Left kidney (tissue), 2 donors: Measurements from ENCODE around the gene CCDC186. TPM values are rescaled to one million over a fixed set of nuclear protein-coding genes. Genes with fewer than 3 reads are reported as not detected.

Experiments
- DNase-seq: peaks from one replicate; pipeline ENCODE4 v3.0.0-alpha.2; 2013
- polyA plus RNA-seq: library from polyadenylated mRNA; unstranded; fragments of 120-200 nt; gene quantifications from one replicate; pipeline ENCODE4 v1.2.1, GENCODE V29; 2013; ENCODE audit not compliant: insufficient read length

The CCDC186 gene
- polyA plus RNA-seq, 1 donor = 33.9 TPM

DNA sequence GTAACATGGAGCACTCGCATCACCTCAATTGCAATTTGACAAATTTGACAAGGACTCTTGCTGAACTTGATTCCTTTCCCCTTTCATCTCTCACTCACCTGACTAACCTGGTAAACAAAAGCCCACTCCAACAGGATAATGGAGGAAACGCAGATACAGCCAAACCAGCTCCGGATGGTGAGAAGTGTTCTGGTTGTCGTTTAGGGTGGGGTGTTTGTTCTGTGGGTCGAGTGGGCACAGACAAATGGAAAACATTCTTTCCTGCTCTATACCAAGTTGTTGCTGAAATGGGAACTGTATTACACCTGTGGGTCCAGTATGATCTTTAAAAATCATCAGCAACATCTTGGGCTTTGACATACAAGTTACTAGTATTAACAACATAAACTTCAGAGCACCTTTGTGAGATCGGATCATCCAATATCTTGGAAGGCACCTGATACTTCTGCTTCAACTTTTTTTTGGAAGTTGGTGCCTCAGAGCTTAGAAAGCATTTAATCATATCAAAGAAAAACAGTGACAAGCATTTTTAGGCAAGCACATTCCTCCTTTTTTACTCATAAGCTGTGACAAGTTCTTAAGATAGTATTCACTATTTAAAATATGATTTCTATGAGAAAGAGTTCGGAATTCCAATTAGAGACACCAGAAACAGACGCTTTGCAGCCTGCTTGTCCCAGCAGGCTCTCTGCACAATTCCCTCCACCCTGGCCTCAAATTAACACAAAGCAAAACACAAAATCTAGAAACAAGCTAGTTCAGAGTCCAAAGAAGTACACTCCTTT lies 58.1 kb downstream of the CCDC186 start:
- no peak for DNase-seq

DNA sequence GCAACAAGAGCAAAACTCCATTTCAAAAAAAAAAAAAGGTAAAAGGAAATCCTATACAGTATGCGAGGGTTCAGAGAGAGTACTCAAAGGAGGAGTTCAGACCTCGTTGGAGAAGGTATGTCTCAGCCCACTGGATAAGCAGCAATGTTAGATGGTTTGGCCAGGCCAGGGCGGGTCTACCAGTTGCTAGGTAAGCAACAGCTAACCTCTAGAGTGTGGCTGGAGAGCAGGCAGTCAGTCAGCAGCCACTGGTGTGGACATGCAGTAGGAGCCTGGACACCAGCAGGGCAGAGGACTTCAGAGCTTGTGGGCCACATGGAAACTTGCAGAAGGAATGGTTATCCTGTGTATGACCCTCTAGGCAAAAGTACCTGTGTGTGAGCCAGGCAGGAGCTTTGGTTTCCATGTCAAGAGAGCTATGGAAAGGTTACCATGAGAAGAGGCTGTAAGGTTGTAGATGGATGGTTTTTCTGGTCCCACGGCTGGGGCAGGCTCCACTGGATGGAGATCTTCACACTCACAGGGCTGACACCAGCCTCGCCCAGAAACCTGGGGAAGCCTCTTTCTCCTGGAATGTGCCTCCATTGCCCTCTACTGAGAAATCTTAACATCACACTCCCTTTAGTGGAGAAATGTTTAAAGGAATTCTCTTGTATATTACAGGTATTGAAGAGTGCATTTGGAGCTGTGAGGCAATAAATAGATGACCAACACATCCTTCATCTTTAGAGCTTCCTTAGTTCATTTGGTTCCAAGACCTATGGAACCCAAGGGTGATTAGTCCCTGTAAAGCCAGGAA lies 63.6 kb downstream of the CCDC186 start:
- no peak for DNase-seq

DNA sequence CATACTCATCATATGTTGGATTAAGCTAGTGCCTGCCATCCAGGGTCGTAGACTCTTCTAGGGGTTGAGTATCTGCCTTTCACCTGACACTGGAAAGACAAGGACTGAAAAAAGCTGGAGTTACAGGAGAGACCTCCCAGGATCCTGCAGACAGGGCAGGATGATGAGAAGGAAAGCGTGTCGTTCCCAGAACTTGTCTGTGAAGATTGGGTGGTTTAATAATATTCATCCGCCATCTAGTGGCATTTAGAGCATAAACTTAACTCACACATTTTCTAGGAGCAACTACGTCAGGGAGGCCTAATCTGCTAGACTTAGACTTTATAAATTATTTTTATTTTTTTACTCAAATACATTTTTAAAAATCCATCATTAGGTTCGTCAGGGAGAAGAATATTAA lies 70.7 kb downstream of the CCDC186 start:
- DNase-seq = peak; percentile 51

DNA sequence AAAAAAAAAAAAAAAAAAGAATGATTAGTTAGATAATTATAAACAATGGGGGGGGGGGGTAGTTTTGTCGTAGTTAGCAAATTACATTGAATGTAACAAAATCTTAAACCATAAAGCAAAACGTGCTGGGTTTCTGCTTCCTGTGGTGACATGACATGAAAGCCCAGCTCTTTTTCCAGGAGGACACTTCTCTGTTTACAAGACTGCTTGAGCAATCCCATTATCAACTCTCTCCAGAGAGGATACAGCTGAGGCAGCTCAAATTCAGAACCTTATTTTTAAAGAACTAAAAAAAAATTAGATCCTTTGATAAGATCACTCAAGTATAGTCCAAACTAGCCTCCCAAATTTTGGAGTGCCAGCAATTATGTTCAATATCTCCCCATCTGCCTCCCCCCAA lies 71.7 kb downstream of the CCDC186 start:
- no peak for DNase-seq

DNA sequence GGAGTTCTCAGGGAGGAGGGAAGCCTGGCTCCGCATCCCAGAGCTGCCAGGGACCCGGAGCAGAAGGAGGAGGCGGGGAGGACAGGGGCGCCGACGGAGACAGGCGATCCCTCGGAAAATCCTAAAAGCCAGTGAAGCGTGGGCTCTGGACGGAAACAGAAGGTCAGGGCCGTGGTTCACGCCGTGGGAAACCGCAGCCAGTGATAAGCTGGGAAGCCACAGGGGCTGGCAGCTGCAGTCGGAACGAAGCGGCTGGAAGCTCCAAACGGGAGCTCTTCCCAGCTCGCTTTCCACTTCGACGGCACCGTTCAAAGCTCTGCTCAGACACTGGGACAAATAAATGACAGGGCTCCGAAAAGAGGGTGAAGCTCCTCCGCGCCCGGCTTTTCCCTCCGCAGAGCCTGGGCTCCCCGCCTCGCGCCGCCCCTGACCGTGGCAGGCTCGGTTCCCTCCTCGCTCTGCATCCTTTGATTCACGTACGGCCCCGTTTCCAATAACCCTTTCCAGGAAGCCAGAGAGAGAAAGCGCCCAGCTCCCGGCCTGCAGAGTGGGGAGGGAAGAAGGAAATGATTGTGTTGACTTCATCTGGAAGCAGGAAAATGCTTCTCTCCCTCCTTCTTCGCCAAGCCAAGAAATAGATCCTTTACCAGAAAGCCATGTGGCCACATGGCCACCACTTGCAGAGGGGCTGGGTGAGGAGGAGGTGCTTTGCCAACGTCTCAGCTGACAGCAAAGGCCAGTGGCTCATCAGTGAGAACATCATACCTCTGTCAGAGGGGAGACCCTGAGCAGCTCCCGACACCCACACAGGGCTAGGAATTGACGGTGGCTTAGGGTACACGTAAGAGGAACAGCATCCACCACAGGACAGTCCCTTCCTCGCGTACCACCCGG lies 72.9 kb downstream of the CCDC186 start:
- peak; percentile 38 for DNase-seq

DNA sequence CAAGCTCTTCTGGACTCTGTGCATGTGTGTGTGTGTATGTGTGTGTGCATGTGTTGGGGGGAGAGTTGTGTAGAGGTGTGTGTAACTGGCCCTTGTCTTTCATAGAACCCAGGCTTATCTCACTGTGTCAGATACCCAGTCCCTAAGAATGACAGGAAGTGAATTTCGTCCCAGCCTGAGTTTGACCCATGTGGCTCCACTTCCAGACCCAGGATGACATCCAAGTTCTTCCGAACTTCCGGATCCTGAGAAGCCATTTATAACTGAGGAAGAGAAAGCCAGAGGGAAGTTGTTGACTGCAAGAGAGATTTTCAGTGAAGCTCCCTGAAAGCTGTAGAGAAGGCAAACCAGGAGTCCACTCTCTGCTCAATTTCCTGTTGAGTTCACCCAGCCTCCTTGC lies 77.1 kb downstream of the CCDC186 start:
- no peak for DNase-seq

DNA sequence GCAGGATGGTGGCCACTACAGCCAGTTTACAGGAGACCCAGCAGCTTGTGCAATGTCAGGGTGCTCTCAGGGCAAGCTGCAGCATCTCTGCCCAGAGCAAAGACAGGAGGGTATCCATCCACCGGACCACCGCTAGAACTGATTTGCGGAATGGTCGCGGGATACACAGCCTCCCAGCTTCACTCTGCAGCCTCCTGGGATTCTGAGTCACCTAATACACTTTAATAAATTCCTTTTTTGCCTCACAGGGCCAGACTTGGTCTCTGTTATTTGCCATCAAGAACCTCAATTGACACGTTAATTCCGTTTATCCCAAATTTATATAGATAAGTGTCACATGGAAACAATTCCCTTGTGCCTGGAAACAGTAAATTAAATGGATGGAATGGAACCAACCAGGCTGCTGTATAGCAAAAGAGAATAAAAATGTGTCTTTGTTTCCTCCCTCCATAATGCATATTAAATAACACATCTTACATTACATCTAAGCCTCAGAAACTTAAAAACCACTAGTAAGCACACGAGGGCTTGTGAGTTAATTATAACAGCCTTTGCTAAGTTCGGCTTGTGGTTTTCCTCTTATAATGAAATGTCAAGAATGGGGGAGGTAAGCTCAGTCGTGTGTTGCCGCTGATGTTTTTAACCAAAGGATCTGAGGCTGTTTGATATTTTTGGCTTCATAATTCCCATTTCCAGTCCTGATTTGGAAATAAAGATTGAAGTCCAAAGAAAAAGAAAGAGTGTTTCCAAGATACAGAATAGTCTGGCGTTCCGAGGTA lies 78.3 kb downstream of the CCDC186 start:
- DNase-seq = no peak

DNA sequence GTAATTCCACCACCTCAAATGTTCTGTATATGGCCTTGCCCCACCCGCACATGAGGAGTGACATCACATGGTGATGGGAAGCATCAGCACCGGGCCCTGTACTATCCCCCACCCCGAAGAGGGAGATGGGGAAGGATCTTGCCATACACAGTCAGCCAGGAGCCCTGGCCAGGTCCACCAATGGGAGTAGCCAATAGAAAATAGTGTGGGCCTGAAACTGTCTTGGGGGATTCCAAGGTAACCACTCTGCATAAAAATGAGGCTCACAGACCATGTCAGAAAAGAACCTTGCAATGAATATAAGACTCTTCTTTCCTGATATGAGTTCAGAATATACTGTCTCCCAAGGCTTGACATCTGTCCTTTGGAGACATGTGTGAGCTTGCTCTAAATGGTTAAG lies 79.2 kb downstream of the CCDC186 start:
- DNase-seq = no peak

DNA sequence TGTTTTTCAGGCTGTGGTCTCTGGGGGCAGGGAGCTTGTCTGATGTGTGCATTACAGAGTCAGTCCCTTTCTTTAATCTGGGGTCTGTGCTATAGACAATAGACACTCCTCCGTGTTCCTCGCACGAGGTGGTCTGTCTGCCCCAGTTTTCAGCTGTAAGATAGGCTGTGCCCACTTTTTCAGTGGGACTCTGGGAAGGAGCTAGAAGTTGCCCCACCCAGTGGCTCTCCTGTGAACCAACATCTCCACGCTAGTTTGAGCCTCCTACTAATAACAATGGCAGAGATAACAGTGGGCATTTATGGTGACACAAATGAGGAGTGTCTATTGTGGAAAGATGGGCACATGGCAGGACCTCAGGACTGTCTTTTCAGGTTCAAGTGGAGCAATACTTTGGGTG lies 86.3 kb downstream of the CCDC186 start:
- no peak for DNase-seq

DNA sequence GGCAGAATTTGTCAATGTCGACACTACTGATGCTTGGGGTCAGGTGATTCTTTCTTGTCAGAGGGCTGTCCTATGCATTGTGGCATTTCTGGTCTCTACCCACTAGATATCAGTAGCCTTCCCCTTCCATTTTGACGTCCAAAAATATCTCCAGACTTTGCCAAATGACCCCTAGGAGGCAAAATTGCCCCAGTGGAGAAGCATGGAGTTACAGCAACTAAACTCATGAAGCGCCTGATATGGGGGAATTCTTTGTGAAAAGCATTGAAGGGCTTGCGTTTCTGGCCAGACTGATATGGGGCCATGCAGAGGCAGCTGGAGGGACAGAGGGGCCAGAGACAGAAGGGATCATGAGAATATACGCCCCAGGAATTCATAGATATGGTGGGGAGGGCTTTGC lies 86.7 kb downstream of the CCDC186 start:
- DNase-seq = no peak

DNA sequence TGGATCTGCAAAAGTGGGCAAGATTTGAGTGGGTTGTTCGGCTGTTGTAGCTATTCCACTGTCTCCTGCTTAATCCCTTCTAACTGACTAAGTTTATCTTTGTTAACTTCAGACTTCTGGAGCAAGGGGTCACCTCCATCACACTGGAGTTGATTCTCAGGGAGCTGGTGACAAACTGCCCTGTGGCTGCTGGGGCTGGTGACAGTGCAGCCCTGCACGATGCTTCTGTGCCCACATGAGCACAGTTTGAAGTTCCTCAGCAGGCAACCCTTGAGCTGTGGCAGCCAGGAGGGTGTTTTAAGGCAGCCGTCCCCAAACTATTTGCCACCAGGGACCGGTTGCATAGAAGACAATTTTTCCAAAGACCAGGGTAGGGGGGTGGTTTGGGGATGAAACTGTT lies 89.8 kb downstream of the CCDC186 start:
- DNase-seq = no peak

DNA sequence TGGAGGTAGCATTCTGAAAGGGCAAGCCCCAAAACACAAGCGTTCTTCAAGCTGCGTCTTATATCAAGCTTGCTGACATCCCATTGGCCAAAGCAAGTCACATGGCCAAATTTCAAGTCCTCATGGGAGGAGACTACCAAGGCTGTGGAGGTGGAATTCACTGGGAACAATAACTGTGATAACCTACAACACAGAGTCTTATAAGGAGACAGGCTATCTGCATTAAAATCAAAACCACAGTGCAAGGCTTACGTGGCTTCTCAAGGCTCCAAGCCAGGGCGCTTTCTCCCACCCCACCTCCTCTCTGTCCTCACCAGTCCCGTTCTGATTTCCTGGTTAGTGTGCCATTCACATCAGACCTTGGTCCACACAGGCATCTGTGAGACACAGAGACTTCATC lies 91.0 kb downstream of the CCDC186 start:
- no peak for DNase-seq

DNA sequence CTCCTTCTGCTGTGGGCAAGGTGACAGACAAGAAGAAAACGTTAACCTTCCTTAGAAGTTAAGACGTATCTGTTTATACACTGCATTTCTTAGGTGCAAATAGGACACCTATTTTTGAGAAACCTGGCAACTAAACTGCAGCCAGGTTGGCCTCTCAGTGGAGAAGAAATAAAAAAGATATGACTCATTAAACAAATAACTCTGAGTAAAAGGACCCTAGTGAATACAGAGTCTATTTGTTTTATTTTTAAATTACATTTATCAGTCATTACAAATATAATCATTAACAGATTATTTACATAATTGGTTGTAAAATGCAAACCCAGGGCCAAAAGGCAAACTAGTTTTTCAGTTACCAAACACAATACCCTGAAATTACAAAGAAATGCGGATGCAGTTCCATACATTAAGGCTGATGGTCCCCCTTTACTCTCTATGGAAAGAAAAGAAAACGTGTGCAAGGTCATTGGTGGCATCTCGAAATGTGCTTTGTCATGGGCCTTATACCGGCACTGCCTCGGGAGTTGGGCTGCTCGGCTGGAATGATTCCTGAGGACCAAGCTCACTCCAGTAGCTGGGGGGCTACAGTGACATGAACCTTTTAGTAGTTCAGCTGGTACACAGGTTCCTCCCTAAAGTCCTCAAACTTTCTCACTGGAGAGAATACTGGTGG lies 92.0 kb downstream of the CCDC186 start:
- DNase-seq = no peak

DNA sequence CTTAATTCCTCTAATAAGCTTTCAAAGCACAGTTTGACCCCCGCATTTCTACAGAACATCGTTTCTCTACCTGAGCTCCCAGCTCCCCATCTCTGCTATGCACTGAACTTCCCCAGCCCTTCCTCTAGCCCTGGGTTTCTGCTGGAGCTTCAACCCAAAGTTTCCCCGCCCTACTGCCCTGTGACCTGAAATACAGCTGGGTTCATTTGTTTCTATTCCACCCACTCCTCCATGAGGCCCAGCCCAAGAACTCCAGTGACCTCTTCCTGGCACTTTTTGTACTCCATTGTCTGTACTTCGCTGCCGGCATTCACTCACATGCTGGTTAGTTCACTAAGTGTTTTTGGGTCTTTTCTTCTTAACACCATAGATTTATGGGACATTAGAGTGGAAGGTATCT lies 94.6 kb downstream of the CCDC186 start:
- no peak for DNase-seq

DNA sequence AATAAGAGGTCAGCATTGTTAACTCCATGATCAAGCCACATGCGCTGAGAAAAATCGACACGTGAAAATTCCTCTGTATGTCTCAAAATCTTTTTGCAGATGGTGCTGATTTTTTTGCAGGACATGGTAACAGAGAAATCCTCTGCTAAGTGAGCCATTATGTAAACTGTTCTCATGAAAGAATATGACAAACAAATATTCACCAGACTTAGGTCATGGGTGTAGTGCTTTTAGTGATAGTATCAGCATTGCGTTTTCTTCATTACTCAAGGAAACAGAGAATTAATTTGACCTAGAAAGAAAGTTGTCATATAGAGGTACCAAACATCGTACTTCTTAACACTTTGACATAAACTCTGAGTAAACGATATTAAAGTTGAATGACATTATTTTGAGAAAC lies 95.7 kb downstream of the CCDC186 start:
- no peak for DNase-seq

DNA sequence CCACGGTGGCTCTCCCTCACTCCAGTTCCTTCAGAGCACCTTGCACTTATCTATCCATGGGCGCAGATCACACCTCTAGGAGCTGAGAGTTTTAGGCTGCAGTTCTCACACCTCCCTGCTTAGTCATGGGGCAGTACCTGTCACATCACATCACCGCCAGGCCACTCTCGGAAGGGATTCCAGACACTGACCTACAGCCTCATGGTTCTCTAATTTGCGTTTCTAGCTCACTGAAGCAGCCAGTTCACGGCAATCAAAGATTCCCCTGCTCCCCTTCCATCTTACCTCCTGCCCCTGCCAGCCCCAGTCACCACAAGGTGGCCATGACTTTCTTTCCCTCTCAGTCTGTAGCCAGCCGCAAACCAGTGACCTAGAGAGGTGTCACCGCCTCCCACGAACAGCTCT lies 96.2 kb downstream of the CCDC186 start:
- DNase-seq = no peak

DNA sequence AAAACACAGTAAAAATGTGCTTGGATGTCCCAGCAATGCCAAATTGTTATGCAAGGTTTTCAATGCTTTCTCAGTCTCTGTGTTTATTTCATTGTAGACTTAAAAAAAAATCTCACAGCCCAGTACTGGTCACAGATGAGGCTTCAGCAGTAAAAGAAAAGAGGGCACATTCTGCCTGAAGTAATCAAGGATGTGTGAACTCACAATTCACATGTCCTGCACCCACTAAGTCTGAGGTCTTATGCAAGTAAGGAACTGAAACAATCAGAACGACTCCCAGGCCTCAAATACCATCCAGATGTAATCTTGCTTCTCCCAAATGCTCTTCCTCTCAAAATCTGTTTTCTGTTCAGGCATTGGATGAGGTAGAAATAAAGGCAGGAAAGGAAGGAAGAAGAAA lies 96.7 kb downstream of the CCDC186 start:
- no peak for DNase-seq

DNA sequence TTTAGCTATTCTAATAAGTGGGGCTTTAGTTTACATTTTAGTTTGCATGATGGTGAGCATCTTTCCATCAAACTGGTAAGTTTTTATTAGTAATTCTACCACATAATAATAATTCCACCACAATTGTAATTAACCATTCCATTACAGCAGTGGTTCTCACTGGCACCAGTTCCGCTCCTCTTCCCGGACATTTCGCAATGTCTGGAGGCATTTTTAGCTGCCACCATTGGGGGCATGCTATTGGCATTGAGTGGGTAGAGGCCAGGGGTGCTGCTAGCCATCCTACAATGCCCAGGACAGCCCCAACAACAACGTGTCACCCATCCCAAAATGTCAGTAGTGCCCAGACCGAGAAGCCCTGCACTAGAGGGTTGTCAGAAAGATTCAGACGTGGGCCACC lies 98.9 kb downstream of the CCDC186 start:
- DNase-seq = no peak

DNA sequence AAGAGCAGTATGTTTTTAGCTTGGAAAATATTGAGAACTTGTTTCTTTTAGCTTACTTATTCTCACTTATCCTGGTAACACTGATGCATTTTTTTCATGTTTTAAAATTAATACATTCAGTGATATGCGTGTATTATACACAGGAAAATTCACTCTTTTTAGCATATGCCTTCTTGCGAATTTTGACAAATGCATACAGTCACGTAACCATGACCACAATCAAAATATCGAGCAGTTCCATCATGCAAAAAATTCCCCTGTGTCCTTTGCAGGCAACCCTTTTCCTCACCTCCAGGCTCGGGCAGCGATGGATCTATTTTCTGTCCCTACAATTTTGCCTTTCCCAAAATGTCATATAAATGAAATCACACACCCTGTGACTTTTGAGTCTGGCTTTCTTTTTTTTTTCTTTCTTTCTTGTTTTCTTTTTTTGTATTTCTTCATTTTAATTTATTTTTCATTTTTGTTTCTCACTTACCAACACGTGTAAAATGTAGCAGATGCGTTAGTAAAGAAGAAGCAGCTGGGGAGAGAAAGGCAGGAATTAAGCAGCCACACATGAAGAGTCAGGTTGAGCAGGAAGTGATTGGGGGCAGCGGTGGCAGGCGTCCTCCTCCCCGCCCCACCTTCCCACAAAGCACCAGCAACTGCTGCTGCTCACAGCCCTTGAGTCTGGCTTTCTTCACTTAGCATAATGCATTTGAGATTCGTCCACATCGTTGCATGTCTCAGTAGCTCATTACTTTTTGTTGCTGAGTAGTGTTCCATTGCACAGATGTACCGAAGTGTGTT lies 100.4 kb downstream of the CCDC186 start:
- no peak for DNase-seq

DNA sequence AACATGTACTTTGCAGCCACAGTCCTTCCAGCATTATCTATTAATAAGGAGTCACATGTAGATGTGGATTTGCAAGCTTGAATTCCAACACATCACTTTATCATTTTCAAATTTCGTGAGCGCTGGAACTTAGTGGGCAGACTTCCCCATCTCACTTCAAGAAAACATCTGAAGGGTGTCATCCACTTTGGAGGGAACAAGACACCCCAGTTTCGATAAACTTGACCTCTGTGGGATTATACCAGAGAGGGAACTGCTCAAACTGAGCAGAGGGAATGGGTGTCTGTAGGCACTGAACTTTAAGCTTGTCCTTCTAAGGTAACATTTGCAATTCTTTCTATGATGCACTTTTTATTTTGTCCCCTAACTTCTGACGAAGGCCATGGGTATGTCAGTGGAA lies 102.8 kb downstream of the CCDC186 start:
- no peak for DNase-seq
